Common myeloid progenitor, CD34-positive (primary cell): ENCODE data around the gene DPH6.

Experiments used
- CTCF ChIA-PET: fragments of 350-600 bp; sonication (Branson Sonifier 250); formaldehyde crosslinking; loops from one replicate; lab custom pipeline; 2021; ENCODE audit warnings: antibody characterized with exemption; lab: Charles Lee
- POLR2A ChIA-PET: fragments of 350-600 bp; sonication (Branson Sonifier 250); formaldehyde crosslinking; loops from one replicate; lab custom pipeline; 2021; ENCODE audit warnings: antibody characterized with exemption; lab: Charles Lee
- DNase-seq, 3 donors: peaks; one replicate each; pipeline versions ENCODE4 v3.0.0 to v3.0.0-alpha.2; 2013
- H3K27ac ChIP-seq, 2 experiments: 1 replicate in 1 of 2; 2 replicates in 1 of 2; pipeline ENCODE4 v1.7.0; 2013; ENCODE audit warnings: inconsistent platforms in 2 of 2, low read length in 2 of 2, mild to moderate bottlenecking in 2 of 2, low read depth in 1 of 2, moderate library complexity in 1 of 2; ENCODE audit not compliant: severe bottlenecking in 2 of 2, insufficient read depth in 1 of 2, poor library complexity in 1 of 2
- H3K27me3 ChIP-seq, 5 experiments: replicated peaks in 2 of 5; 1 replicate in 3 of 5; 2 replicates in 2 of 5; pipeline versions ENCODE4 v1.6.1 to v1.7.0; 2013; ENCODE audit warnings: low read length in 4 of 5, mild to moderate bottlenecking in 2 of 5, moderate library complexity in 2 of 5, inconsistent platforms in 1 of 5; ENCODE audit not compliant: insufficient read depth in 5 of 5, control insufficient read depth in 4 of 5
- H3K36me3 ChIP-seq, 4 experiments: 1 replicate in 2 of 4; 2 replicates in 2 of 4; pipeline versions ENCODE4 v1.6.1 to v1.7.0; 2013; ENCODE audit warnings: low read length in 3 of 4, control low read depth in 1 of 4, mild to moderate bottlenecking in 1 of 4; ENCODE audit not compliant: control insufficient read depth in 4 of 4, insufficient read depth in 4 of 4
- H3K4me1 ChIP-seq, 4 experiments: 1 replicate in 3 of 4; 2 replicates in 1 of 4; pipeline versions ENCODE4 v1.6.1 to v1.7.1; 2013; ENCODE audit warnings: low read length in 3 of 4, mild to moderate bottlenecking in 3 of 4, control low read depth in 1 of 4, inconsistent platforms in 1 of 4, moderate library complexity in 1 of 4; ENCODE audit not compliant: control insufficient read depth in 4 of 4, insufficient read depth in 4 of 4; ENCODE audit errors: control extremely low read depth in 1 of 4
- H3K4me3 ChIP-seq, 7 experiments: 1 replicate in 4 of 7; 2 replicates in 3 of 7; pipeline versions ENCODE4 v1.5.1 to v1.7.0; 2013; ENCODE audit warnings: mild to moderate bottlenecking in 7 of 7, low read length in 6 of 7, moderate library complexity in 6 of 7, inconsistent platforms in 2 of 7, low read depth in 2 of 7, control low read depth in 1 of 7; ENCODE audit not compliant: insufficient read depth in 4 of 7, control insufficient read depth in 1 of 7; ENCODE audit errors: extremely low read depth in 1 of 7
- H3K9me3 ChIP-seq, 5 experiments: 1 replicate in 4 of 5; 2 replicates in 1 of 5; pipeline versions ENCODE4 v1.6.1 to v1.7.1; 2013; ENCODE audit warnings: low read length in 4 of 5, mild to moderate bottlenecking in 2 of 5, inconsistent platforms in 1 of 5, low read depth in 1 of 5, moderate library complexity in 1 of 5; ENCODE audit not compliant: control insufficient read depth in 4 of 5, insufficient read depth in 2 of 5; ENCODE audit errors: control extremely low read depth in 1 of 5
- WGBS: methylation state at CpG from one replicate; pipeline ENCODE4 v1.1.5; 2013; ENCODE audit not compliant: insufficient coverage; 5-methylcytosine and 5-hydroxymethylcytosine counted together

DPH6 gene

DNA sequence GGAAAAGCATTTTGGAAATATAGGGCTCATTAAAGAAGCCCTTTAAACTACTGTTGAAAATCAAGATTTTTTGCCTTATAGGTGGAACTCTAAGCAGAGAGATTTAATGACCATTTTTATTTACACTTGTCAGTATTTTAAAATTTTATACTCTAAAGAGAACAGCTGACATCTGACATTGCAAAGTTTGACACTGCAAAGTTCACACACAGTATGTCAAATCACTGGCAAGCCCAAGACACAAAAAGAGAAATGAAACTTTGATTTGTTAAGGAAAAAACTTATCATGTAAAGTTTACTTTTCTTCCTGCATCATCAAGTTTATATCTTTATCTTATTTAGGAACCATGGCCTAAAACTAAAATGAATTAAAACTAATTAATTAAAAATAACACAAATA, 40.2 kb downstream of the DPH6 start:
- CTCF ChIA-PET = interaction anchor here (1.3 kb wide), 1 partner anchor 61 kb away, joined by 3 read pairs; no protein-coding TSS in a partner anchor
- POLR2A ChIA-PET = no interaction called here
- Histone ChIP-seq H3K27me3 (no peaks in the 10 kb centered on the region), H3K27ac (no peak overlapping the region), H3K4me1 (peaks cover 0 to 8% (median 4%) of the 10 kb centered on the region in 4 experiments), H3K4me3 (no peak overlapping the region), H3K36me3 (no peaks in the 10 kb centered on the region), H3K9me3 (no peaks in the 10 kb centered on the region)
- DNase-seq = no peak

DNA sequence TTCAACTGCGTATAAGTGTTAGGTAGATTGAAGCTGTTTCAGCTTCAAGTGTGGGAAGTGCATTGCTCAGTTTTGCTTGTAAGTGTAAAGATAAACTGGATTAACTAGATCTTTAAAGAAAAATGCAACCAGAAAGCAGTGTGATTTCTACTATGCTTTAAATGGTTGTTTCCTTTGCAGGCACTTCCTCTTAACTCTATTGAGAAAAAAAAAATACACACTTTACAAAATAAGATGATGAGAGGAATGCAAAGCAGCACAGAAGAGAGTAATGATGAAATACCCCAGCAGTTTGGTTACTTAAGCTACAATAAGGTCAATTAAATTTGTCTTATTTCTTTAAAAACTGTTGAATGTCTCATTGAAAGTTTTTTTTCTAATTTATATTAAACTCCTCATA, 40.8 kb downstream of the DPH6 start:
- Histone ChIP-seq H3K4me1 (peaks cover 0 to 8% (median 4%) of the 10 kb centered on the region in 4 experiments), H3K4me3 (no peak overlapping the region), H3K27me3 (no peaks in the 10 kb centered on the region), H3K9me3 (no peaks in the 10 kb centered on the region), H3K36me3 (no peaks in the 10 kb centered on the region), H3K27ac (no peak overlapping the region)
- POLR2A ChIA-PET = no interaction called here
- WGBS = no CpG with 5 or more reads among the region's 1 CpG
- CTCF ChIA-PET = interaction anchor here (1.1 to 1.3 kb wide), 2 partner anchors 14 to 60 kb away, joined by 3 to 4 read pairs; no protein-coding TSS in a partner anchor
- DNase-seq = peak in 2 of 3 donors; percentile 5 to 18

DNA sequence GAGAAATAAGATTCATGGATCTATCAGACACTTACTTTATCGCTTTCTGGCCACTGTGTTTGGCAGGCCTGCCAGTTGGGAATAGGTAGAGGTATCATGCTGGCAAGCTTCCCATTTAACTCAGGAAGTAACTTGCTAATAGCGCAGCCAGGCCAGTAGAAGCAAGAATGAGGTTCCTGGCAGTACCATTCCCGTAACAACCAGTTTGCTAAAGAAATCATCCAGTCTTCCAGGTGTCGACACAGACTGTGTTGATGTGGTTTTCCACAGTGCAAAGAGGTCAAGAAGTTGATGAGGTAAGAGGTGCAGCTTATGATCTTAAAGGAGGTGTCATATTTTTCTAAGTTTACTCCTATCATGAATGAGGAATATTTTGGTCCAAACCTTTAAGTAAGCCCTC, 46.2 kb downstream of the DPH6 start:
- CTCF ChIA-PET = no interaction called here

DNA sequence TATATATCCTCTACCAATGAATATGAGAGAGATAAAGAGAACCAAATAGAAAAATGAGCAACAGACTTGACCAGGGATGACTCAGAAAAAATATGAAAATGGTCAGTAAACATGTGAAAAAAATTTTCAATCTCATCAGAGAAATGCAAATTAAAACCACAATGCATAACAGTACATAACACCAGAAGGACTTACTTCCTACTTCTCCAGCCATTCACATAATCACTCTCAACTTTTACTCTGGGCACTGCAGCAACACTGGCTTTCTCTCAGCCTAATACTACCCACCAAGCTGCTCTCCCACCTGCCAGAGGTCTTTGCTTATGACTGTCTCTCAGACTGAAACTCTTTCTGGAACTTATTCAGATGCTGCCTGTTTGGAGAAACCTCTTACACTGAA, 49.4 kb downstream of the DPH6 start:
- Histone ChIP-seq H3K9me3 (no peaks in the 10 kb centered on the region), H3K36me3 (no peaks in the 10 kb centered on the region), H3K27me3 (no peaks in the 10 kb centered on the region), H3K4me3 (no peak overlapping the region), H3K27ac (no peak overlapping the region), H3K4me1 (no peaks in the 10 kb centered on the region)
- ChIA-PET CTCF (no interaction called here), POLR2A (no interaction called here)
- peak in 2 of 3 donors; percentile 29 to 51 for DNase-seq

More for the DNA sequence above, 46.2 kb downstream of the DPH6 start:
- Histone ChIP-seq H3K27ac (no peak overlapping the region), H3K9me3 (no peaks in the 10 kb centered on the region), H3K27me3 (no peaks in the 10 kb centered on the region), H3K4me1 (peaks cover 0 to under 1% (median 0%) of the 10 kb centered on the region in 4 experiments), H3K36me3 (no peaks in the 10 kb centered on the region), H3K4me3 (no peak overlapping the region)
- WGBS = 96% methylated on average over 4 of the region's 4 CpGs
- no peak for DNase-seq
- POLR2A ChIA-PET = no interaction called here

DNA sequence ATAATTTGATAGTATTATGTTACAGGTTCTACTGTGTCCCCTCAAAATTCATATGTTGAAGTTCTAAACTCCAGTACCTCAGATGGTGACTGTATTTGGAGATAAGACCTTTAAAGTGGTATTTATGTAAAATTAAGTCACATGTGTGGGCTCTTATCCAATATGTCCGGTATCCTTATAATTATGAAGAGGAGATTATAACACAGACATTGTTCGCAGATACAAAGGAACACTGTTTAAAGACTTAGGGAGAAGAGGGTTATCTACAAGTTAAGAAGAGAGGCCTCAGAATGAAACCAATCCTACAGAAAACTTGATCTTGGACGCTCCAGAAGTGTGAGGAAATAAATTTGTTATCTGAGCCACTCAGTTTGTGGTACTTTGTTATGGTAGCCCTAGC, 50.9 kb downstream of the DPH6 start:
- POLR2A ChIA-PET = no interaction called here
- no peaks in the 10 kb centered on the region for H3K36me3 ChIP-seq

DNA sequence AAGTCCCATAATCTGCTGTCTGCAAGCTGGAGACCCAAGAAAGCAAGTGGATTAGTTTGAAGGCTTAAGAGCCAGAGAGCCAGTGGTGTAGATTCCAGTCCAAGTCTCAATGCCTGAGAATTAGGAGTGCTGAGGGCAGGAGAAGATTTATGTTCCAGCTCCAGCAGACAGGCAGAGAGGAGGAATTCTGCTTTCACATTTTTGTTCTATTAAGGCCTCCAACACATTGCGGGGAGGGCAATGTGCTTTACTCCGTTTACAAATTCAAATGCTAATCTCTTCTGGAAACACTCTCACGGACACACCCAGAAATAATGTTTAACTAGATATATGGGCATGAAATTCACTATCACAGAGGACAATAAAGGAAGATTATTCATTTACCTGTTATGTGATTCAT, 54.0 kb downstream of the DPH6 start:
- Histone ChIP-seq H3K4me3 (no peak overlapping the region), H3K4me1 (no peaks in the 10 kb centered on the region), H3K9me3 (peaks cover 0 to 11% (median 7%) of the 10 kb centered on the region in 5 experiments), H3K27ac (no peak overlapping the region), H3K36me3 (peaks cover 0 to 1% (median 0%) of the 10 kb centered on the region in 4 experiments), H3K27me3 (no peaks in the 10 kb centered on the region)
- ChIA-PET POLR2A (no interaction called here), CTCF (no interaction called here)
- WGBS = no CpG with 5 or more reads among the region's 3 CpGs
- DNase-seq = no peak

More for the DNA sequence above, 50.9 kb downstream of the DPH6 start:
- Histone ChIP-seq H3K9me3 (no peaks in the 10 kb centered on the region), H3K27ac (no peak overlapping the region), H3K4me3 (no peak overlapping the region), H3K4me1 (no peaks in the 10 kb centered on the region), H3K27me3 (no peaks in the 10 kb centered on the region)
- DNase-seq = peak in 1 of 3 donors; percentile 19
- 100% methylated on average over 2 of the region's 3 CpGs for WGBS
- CTCF ChIA-PET = no interaction called here

DNA sequence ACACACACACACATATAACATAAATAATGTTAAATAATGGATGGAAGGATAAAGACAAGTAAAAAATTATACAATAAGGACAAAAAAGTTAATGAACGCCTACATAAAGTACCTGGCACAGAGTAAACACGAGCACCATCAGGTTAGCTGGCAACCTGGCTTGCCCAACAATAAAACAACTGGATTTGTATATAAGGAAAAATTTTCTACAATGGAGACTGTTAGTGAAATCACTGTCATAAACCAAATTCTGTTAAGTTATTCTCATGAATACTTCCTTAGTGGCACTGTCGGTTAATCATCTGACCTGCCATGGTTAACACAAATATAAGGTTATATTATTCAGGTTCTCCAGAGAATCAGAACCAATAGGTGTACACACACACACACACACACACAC, 54.8 kb downstream of the DPH6 start:
- Histone ChIP-seq H3K27ac (no peak overlapping the region), H3K9me3 (peaks cover 0 to 19% (median 11%) of the 10 kb centered on the region in 5 experiments), H3K27me3 (no peaks in the 10 kb centered on the region), H3K4me1 (no peaks in the 10 kb centered on the region), H3K36me3 (peaks cover 0 to 4% (median 0%) of the 10 kb centered on the region in 4 experiments), H3K4me3 (no peak overlapping the region)
- CTCF ChIA-PET = no interaction called here
- POLR2A ChIA-PET = no interaction called here
- WGBS = no CpG with 5 or more reads among the region's 3 CpGs
- no peak for DNase-seq
